Gastrocnemius medialis (tissue), 4 donors: ENCODE results near the gene GNAT3.

ENCODE experiments used
- POLR2A ChIP-seq, 2 donors: fragments of 450-650 bp; IDR thresholded peaks; one replicate each; pipeline ENCODE4 v1.6.1; 2017; ENCODE audit warnings: antibody characterized with exemption in 2 of 2, mild to moderate bottlenecking in 2 of 2, moderate library complexity in 2 of 2
- TF ChIP-seq, protein P1 (sequence below), 5 experiments: fragments of 450-650 bp in 3 of 5; fragments of 200-600 bp in 2 of 5; sonication (generic) in 2 of 5; IDR thresholded peaks in 4 of 5; conservative IDR thresholded peaks in 1 of 5; 1 replicate in 4 of 5; 2 replicates in 1 of 5; pipeline ENCODE4 v1.5.1; 2016 to 2019; ENCODE audit warnings: antibody characterized with exemption in 5 of 5, mild to moderate bottlenecking in 3 of 5, moderate library complexity in 3 of 5

DNA sequence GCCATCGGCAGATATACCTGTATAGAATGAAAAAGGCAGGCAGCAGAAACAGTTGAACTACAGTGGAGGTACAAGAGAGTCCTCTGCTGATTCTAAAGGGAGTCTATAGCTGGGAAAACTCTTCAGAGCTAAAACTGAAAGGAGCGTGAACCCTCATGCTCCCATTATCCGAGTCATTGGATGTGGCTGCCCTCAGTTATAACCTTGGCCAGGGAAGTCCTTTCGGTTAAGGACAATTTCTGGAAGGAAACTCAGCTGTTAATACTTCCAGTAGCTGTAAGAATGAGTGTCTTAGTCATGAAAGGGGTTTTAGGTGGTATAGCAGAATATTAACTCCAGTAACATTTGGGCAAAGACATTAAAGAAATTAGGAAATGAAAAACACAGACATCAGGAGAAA is 14.6 kb upstream of the GNAT3 start:
- no peak for TF ChIP-seq POLR2A (IDR thresholded peaks at IDR 0.05)
- TF ChIP-seq, protein P1, sequence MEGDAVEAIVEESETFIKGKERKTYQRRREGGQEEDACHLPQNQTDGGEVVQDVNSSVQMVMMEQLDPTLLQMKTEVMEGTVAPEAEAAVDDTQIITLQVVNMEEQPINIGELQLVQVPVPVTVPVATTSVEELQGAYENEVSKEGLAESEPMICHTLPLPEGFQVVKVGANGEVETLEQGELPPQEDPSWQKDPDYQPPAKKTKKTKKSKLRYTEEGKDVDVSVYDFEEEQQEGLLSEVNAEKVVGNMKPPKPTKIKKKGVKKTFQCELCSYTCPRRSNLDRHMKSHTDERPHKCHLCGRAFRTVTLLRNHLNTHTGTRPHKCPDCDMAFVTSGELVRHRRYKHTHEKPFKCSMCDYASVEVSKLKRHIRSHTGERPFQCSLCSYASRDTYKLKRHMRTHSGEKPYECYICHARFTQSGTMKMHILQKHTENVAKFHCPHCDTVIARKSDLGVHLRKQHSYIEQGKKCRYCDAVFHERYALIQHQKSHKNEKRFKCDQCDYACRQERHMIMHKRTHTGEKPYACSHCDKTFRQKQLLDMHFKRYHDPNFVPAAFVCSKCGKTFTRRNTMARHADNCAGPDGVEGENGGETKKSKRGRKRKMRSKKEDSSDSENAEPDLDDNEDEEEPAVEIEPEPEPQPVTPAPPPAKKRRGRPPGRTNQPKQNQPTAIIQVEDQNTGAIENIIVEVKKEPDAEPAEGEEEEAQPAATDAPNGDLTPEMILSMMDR (IDR thresholded peaks at IDR 0.05 in 4 of 5, conservative IDR thresholded peaks at IDR 0.05 in 1 of 5) = no peak
